Stimulated activated CD4-positive, alpha-beta T cell treated with anti-CD3 and anti-CD28 coated beads, Interleukin-1b, Interleukin-23, amount 100 ng/mL, for 4 hours (primary cell): ENCODE measurements around the gene OBI1.
A peak's percentile ranks its signal among the peaks of the same experiment; 100 is the strongest.

Experiments
- DNase-seq, 2 donors: peaks; one replicate each; pipeline ENCODE4 v3.0.0-alpha.2; 2020; ENCODE audit warnings: low read depth in 2 of 2

Gene OBI1

GRCh38 chr13:78603240-78603957, 55.6 kb downstream of the OBI1 start, which contains the start of gene POU4F1:
TSS of gene POU4F1 (minus strand) at chr13:78603552. CDS start at chr13:78603326, 226 bp downstream.
- DNase-seq = peak in 1 of 2 donors; percentile 48

- no peak for DNase-seq
These were observed 56.3 kb downstream of the OBI1 start for GRCh38 chr13:78602561-78603239.

- DNase-seq = no peak
These were observed 56.9 kb downstream of the OBI1 start for GRCh38 chr13:78601874-78602560.

- DNase-seq = no peak
These were observed 57.7 kb downstream of the OBI1 start for GRCh38 chr13:78601124-78601873.

- DNase-seq = no peak
These were observed 58.6 kb downstream of the OBI1 start for GRCh38 chr13:78600280-78600883.

- no peak for DNase-seq
These were observed 59.2 kb downstream of the OBI1 start for GRCh38 chr13:78599645-78600279.

- no peak for DNase-seq
These were observed 59.9 kb downstream of the OBI1 start for GRCh38 chr13:78598966-78599644.

- DNase-seq = no peak
These were observed 60.7 kb downstream of the OBI1 start for GRCh38 chr13:78598116-78598781.

- no peak for DNase-seq
These were observed 61.4 kb downstream of the OBI1 start for GRCh38 chr13:78597602-78597932.

GRCh38 chr13:78596736-78597601, 62.0 kb downstream of the OBI1 start:
- DNase-seq = no peak

GRCh38 chr13:78596399-78596735, 62.6 kb downstream of the OBI1 start:
- no peak for DNase-seq

GRCh38 chr13:78595495-78596398, 63.2 kb downstream of the OBI1 start:
- DNase-seq = no peak

- no peak for DNase-seq
These were observed 64.4 kb downstream of the OBI1 start for GRCh38 chr13:78594456-78594975.

- no peak for DNase-seq
These were observed 65.1 kb downstream of the OBI1 start for GRCh38 chr13:78593652-78594455.

GRCh38 chr13:78593129-78593528, 65.8 kb downstream of the OBI1 start:
- no peak for DNase-seq

- no peak for DNase-seq
These were observed 66.4 kb downstream of the OBI1 start for GRCh38 chr13:78592584-78592983.

GRCh38 chr13:78589206-78589605, 69.7 kb downstream of the OBI1 start:
- no peak for DNase-seq
